HepG2 (cell line): ENCODE data around the gene PTPRF. TPM values are rescaled to one million over a fixed set of nuclear protein-coding genes. Genes with fewer than 3 reads are reported as not detected.
A peak's percentile ranks its signal among the peaks of the same experiment; 100 is the strongest.

Source experiments
- ATAC-seq: fragments of 200-7000 bp; cut with Tn5 transposase; 3 replicates; pipeline ENCODE4 v1.9.1; 2020; ENCODE audit warnings: mild to moderate bottlenecking, moderate library complexity
- BruUV-seq: library from RNA; stranded (reverse); fragments of 400-500 nt; replicated peaks from 2 replicates; lab custom pipeline; 2021; lab: Mats Ljungman, UMichigan
- CTCF ChIA-PET: fragments of 300-600 bp; formaldehyde crosslinking; extraction: SDS; loops from one replicate; lab custom pipeline; 2021; ENCODE audit warnings: low total read pairs, inconsistent platforms, low intra/inter-chr PET ratio; lab: Yijun Ruan, JAX
- POLR2A ChIA-PET: fragments of 350-600 bp; sonication (Branson Sonifier 250); formaldehyde crosslinking; loops from one replicate; lab custom pipeline; 2020; ENCODE audit warnings: antibody characterized with exemption, inconsistent platforms; lab: Yijun Ruan, JAX
- DNase-seq: peaks from one replicate; pipeline ENCODE4 v3.0.0-alpha.2; 2015; ENCODE audit warnings: low spot score
- FAIRE-seq: peaks from 3 replicates; lab custom pipeline; 2011; peaks lifted over from hg19 to GRCh38; lab: Jason Lieb, UNC
- H2AFZ ChIP-seq: one replicate; pipeline ENCODE4 v1.6.1; 2011; ENCODE audit warnings: low read length, inconsistent platforms
- H3K27ac ChIP-seq: fragments of 300-600 bp; 3 replicates; pipeline ENCODE4 v1.8.0; 2011; ENCODE audit warnings: mixed run types, mild to moderate bottlenecking, mixed read lengths, low read length, inconsistent platforms; ENCODE audit not compliant: insufficient read depth; ENCODE audit errors: extremely low read length
- H3K27me3 ChIP-seq, 2 experiments: fragments of 200-600 bp in 1 of 2; 2 replicates in 1 of 2; 3 replicates in 1 of 2; pipeline versions ENCODE4 v1.6.0 to v1.8.0; 2011; ENCODE audit warnings: low read length in 2 of 2, mild to moderate bottlenecking in 2 of 2, moderate library complexity in 2 of 2, inconsistent platforms in 1 of 2; ENCODE audit not compliant: insufficient read depth in 2 of 2, control insufficient read depth in 1 of 2
- H3K36me3 ChIP-seq, 2 experiments: fragments of 200-600 bp in 1 of 2; replicated peaks in 1 of 2; 2 replicates in 1 of 2; 3 replicates in 1 of 2; pipeline versions ENCODE4 v1.5.1 to v1.8.0; 2011; ENCODE audit warnings: low read length in 2 of 2, inconsistent platforms in 1 of 2; ENCODE audit not compliant: insufficient read depth in 2 of 2, control insufficient read depth in 1 of 2
- H3K4me1 ChIP-seq: 2 replicates; pipeline ENCODE4 v1.5.1; 2012; ENCODE audit warnings: low read length, inconsistent platforms; ENCODE audit not compliant: insufficient read depth
- H3K4me2 ChIP-seq: 2 replicates; pipeline ENCODE4 v1.6.0; 2011; ENCODE audit warnings: low read depth, low read length, inconsistent platforms
- H3K4me3 ChIP-seq, 3 experiments: fragments of 200-600 bp in 1 of 3; sonication (generic), shearing (Covaris generic) in 1 of 3; replicated peaks in 1 of 3; 2 replicates each; pipeline ENCODE4 v1.5.1; 2011 to 2016; ENCODE audit warnings: low read length in 3 of 3, inconsistent platforms in 2 of 3, low read depth in 2 of 3, mild to moderate bottlenecking in 2 of 3, control low read depth in 1 of 3, mixed read lengths in 1 of 3; ENCODE audit not compliant: insufficient read depth in 1 of 3
- H3K79me2 ChIP-seq: one replicate; pipeline ENCODE4 v1.6.1; 2011; ENCODE audit warnings: low read length, inconsistent platforms; ENCODE audit not compliant: insufficient read depth
- H3K9ac ChIP-seq: 2 replicates; pipeline ENCODE4 v1.6.0; 2011; ENCODE audit warnings: mild to moderate bottlenecking, low read depth, low read length, inconsistent platforms; ENCODE audit not compliant: insufficient read depth
- H3K9me3 ChIP-seq: 2 replicates; pipeline ENCODE4 v1.5.1; 2012; ENCODE audit warnings: mild to moderate bottlenecking, low read length
- H4K20me1 ChIP-seq: 2 replicates; pipeline ENCODE4 v1.6.0; 2011; ENCODE audit warnings: inconsistent platforms, mild to moderate bottlenecking, low read length, moderate library complexity; ENCODE audit not compliant: insufficient read depth
- BORCS8-MEF2B ChIP-seq: sonication (generic); formaldehyde crosslinking; IDR thresholded peaks from 2 replicates; pipeline ENCODE4 v1.8.0; 2022; ENCODE audit warnings: mild to moderate bottlenecking, missing genetic modification reagents
- CBFB ChIP-seq: sonication (generic); formaldehyde crosslinking; IDR thresholded peaks from 2 replicates; pipeline ENCODE4 v1.4.0; 2020; ENCODE audit warnings: missing genetic modification reagents
- FOXA3 ChIP-seq: IDR thresholded peaks from 2 replicates; pipeline ENCODE4 v1.6.1; 2016; ENCODE audit warnings: missing genetic modification reagents, missing compliant biosample characterization
- PRDM15 ChIP-seq: sonication (generic); formaldehyde crosslinking; IDR thresholded peaks from 2 replicates; pipeline ENCODE4 v1.4.0; 2020; ENCODE audit warnings: missing genetic modification reagents
- RERE ChIP-seq: IDR thresholded peaks from 2 replicates; pipeline ENCODE4 v1.6.1; 2016; ENCODE audit warnings: low read depth, missing genetic modification reagents, missing compliant biosample characterization
- ZNF207 ChIP-seq: fragments of 450-650 bp; IDR thresholded peaks from 2 replicates; pipeline ENCODE4 v1.6.1; 2016; ENCODE audit warnings: antibody characterized with exemption, borderline replicate concordance
- ZNF687 ChIP-seq: sonication (generic); formaldehyde crosslinking; IDR thresholded peaks from 2 replicates; pipeline ENCODE4 v1.5.1; 2020; ENCODE audit warnings: mild to moderate bottlenecking, missing genetic modification reagents, moderate library complexity
- WGBS: methylation state at CpG from one replicate; pipeline ENCODE4 v1.1.6; 2017; ENCODE audit warnings: low lambda C conversion rate; 5-methylcytosine and 5-hydroxymethylcytosine counted together
- in situ Hi-C: cut with HindIII; loops from 2 replicates; pipeline ENCODE4 v1.10.0; 2017; ENCODE audit warnings: low pct_unique_long_range_greater_than_20kb; ENCODE audit not compliant: extremely low pct_ligation_motif_present
- intact Hi-C: fragments of 100-400 bp; cut with micrococcal nuclease; formaldehyde crosslinking; loops from one replicate; pipeline ENCODE4 v1.10.0; 2022; ENCODE audit not compliant: unreplicated experiment
- polyA plus RNA-seq, 8 experiments: library from polyadenylated mRNA; depleted of rRNA in 3 of 8; stranded (reverse) in 7 of 8; unstranded in 1 of 8; fragments of >200 nt; fragmentation: Illumina TruSeq in 4 of 8; extraction: Trizol in 4 of 8; gene quantifications; 2 replicates each; pipeline versions ENCODE4 v1.2.1 to v1.2.3, GENCODE V29; 2011 to 2016; ENCODE audit warnings: low read depth in 4 of 8, missing spikeins in 1 of 8, mixed read lengths in 1 of 8; ENCODE audit not compliant: insufficient read depth in 1 of 8
- total RNA-seq, 5 experiments: library from RNA; depleted of rRNA; stranded (reverse); fragments of >200 nt; fragmentation: Illumina TruSeq; extraction: Trizol; gene quantifications; 2 replicates each; pipeline ENCODE4 v1.2.3, GENCODE V29; 2016; ENCODE audit warnings: low read depth in 1 of 5

Gene PTPRF
- total and polyA plus RNA-seq, 2 of the 13 experiments (the other 11 are each of a cell fraction or from before 2014, with no cell fraction given): 55.9 to 167 TPM

GRCh38 chr1:43625063-43625780 lies 94.5 kb downstream of the PTPRF start (continued):
- peak; percentile 8; the same call in 1 of the 2 replicates for TF ChIP-seq ZNF687 (CRISPR knock-in tag)

GRCh38 chr1:43632135-43632670 lies 101.5 kb downstream of the PTPRF start:
- Histone ChIP-seq H4K20me1 (no peaks in the 10 kb centered on the region), H3K9ac (no peak overlapping the region), H3K9me3 (no peaks in the 10 kb centered on the region), H3K27me3 (peaks cover 2 to 11% of the 10 kb centered on the region in 2 experiments; a peak in 2 of 5 replicates), H3K27ac (no peak overlapping the region), H3K4me1 (0 out of 2 replicates have a peak, but pooled peaks cover 6% of the 10 kb centered on the region), H2AFZ (no peak overlapping the region), H3K79me2 (no peaks in the 10 kb centered on the region), H3K36me3 (no peaks in the 10 kb centered on the region), H3K4me3 (no peak overlapping the region), H3K4me2 (no peak overlapping the region)
- DNase-seq: peak; percentile 44
- WGBS: 8% methylated on average over 4 of the region's 4 CpGs
- ChIA-PET POLR2A (interaction anchor here (2.1 kb wide), 1 partner anchor 18 kb away, joined by 9 read pairs; the partner anchor contains the start of gene KDM4A), CTCF (no interaction called here)
- FAIRE-seq: no peak
- TSS peak; percentile 54 for BruUV-seq
- ATAC-seq: peak; percentile 61
- intact Hi-C loops (no loop called here), in situ Hi-C loops (no loop called here)
- TF ChIP-seq PRDM15: peak; percentile 87
- TF ChIP-seq CBFB (CRISPR knock-in tag): peak; percentile 81
- TF ChIP-seq BORCS8-MEF2B (CRISPR knock-in tag): no peak
- TF ChIP-seq ZNF207: no peak
- peak; percentile 28; the same call in 1 of the 2 replicates for TF ChIP-seq FOXA3 (CRISPR knock-in tag)
- peak; percentile 51; the same call in 1 of the 2 replicates for TF ChIP-seq RERE (CRISPR knock-in tag)
